Measurements from ENCODE around the gene COBL. TPM values are rescaled to one million over a fixed set of nuclear protein-coding genes. Genes with fewer than 3 reads are reported as not detected.

COBL gene
- total RNA-seq, 4 donors from 2014 or later, result 62.4 to 114 (median 72.2) TPM

DNA sequence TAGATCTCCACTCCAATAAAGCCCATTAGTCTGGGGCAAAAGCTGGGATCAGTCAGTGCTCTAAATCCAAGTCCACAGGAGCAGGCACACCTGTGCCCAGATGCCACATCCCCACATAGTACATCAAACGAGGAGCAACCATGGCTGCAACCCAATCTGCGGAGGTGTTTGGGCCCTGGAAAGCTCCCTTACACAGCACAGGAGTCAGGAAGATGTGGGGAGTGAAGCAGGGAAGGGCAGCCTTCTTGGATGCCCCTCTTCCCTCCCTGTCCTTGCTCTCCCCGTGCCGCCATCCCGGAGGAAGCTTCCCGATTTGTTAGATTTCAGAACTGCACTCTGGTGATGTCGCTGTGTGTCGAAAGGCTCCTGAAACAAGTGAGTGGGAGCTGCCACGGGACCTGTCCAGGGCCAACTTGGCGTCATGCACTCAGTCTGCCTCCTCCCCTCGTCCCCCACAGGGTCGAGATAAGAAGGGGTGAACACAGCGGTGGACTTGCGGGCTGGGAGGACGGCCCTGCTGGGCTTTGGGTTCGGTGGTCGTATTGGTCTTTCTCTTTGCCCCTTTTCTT is 303.3 kb downstream of the COBL start:
- H3K27me3 ChIP-seq, result no peaks in the 10 kb centered on the region
- no peaks in the 10 kb centered on the region for H3K36me3 ChIP-seq
- peaks cover 0 to 3% (median 0%) of the 10 kb centered on the region in 4 donors for H3K4me1 ChIP-seq
- H3K27ac ChIP-seq, result no peak overlapping the region
- DNase-seq, result no peak
- WGBS, 2 donors (ENCODE audit: low coverage in 1 of 2), result 80 to 92% methylated on average over 3 to 17 of the region's 17 CpGs
- no peak overlapping the region for H3K4me3 ChIP-seq
- in situ Hi-C loops (cut with MboI; ENCODE audit: low pct_ligation_motif_present in 1 of 4, low pct_unique_long_range_greater_than_20kb in 1 of 4, low sequenced_read_pairs in 3 of 4), result no loop called here
- intact Hi-C loops (cut with DNase I; ENCODE audit: low total_unique reads), result no loop called here
- H3K9me3 ChIP-seq, result no peaks in the 10 kb centered on the region
- TF ChIP-seq POLR2AphosphoS5 (IDR thresholded peaks at IDR 0.05) (no peak), POLR2A (IDR thresholded peaks at IDR 0.05) (no peak), EP300 (IDR thresholded peaks at IDR 0.05; ENCODE audit: low read depth) (no peak)
- TF ChIP-seq, protein P1, sequence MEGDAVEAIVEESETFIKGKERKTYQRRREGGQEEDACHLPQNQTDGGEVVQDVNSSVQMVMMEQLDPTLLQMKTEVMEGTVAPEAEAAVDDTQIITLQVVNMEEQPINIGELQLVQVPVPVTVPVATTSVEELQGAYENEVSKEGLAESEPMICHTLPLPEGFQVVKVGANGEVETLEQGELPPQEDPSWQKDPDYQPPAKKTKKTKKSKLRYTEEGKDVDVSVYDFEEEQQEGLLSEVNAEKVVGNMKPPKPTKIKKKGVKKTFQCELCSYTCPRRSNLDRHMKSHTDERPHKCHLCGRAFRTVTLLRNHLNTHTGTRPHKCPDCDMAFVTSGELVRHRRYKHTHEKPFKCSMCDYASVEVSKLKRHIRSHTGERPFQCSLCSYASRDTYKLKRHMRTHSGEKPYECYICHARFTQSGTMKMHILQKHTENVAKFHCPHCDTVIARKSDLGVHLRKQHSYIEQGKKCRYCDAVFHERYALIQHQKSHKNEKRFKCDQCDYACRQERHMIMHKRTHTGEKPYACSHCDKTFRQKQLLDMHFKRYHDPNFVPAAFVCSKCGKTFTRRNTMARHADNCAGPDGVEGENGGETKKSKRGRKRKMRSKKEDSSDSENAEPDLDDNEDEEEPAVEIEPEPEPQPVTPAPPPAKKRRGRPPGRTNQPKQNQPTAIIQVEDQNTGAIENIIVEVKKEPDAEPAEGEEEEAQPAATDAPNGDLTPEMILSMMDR (IDR thresholded peaks at IDR 0.05), result no peak

DNA sequence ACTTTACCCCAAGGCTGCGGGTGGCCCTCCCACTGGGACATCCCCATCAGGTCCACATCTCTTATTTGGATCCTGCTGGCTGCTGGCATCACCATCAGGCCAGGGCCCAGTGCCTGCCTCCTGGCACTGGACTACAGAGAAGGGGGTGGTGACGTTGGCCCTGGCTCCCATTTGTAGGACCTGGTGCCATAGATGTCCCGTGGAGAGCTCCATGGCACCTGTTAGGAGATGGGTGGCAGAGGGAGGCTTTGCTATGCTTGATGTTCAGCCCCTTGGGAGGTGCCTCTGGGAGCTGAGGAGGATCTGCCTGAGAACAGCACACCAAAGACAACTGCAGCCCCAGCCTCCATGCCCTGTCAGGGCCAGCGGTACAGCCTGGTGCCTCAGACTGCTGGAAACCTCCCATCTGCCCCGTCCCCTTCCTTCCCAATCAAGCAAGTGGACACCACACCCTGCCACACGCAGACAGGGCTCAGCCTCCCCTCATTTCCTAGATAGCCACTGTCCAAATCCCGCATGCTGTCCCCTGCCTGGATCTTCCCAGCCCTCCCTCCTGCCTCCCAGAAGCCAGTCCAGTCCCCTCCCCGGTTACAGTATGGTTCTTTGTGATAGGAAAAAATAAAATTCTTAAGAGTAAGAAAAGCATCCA is 303.9 kb downstream of the COBL start:
- DNase-seq, result no peak
- in situ Hi-C loops (cut with MboI; ENCODE audit: low pct_ligation_motif_present in 1 of 4, low pct_unique_long_range_greater_than_20kb in 1 of 4, low sequenced_read_pairs in 3 of 4) (no loop called here), intact Hi-C loops (cut with DNase I; ENCODE audit: low total_unique reads) (no loop called here)
- no peak for TF ChIP-seq POLR2A (IDR thresholded peaks at IDR 0.05)
- H3K4me1 ChIP-seq, result peaks cover 0 to 3% (median 0%) of the 10 kb centered on the region in 4 donors
- WGBS, 2 donors (ENCODE audit: low coverage in 1 of 2), result 67 to 74% methylated on average over 3 to 8 of the region's 8 CpGs
- no peak overlapping the region for H3K27ac ChIP-seq
- H3K9me3 ChIP-seq, result no peaks in the 10 kb centered on the region
- no peaks in the 10 kb centered on the region for H3K27me3 ChIP-seq
- no peaks in the 10 kb centered on the region for H3K36me3 ChIP-seq
- no peak overlapping the region for H3K4me3 ChIP-seq

DNA sequence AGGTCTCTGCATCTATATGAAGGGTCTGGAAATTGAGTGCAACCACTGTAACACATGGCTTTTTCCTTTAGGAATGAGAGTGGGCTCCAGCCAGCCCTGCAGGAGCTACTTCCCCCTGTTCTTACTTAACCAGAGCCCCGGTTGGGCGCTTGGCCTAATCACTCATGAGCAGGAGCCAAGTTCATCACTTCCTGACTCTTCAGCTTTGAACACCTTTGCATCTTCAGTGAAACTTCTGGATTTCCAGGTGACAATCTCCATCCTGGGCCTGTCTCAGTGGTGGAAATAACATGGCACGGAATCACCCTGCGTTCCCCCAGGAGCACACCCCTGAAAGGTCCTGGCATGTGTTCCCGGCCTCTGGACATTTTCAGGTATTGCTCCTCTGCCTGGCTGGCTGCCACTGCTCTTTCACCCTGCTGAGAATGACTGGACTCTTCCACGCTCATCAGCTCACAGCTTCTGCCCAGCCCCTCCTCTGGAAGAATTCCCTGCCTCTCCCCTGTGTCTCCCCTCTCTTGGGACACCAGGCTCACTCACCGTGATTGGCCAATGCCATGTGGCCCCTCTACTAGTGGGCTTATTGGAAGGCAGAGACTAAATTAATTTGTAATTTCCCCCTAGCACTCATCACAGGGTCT is 304.8 kb downstream of the COBL start:
- Histone ChIP-seq H3K4me1 (peaks cover 0 to 3% (median 0%) of the 10 kb centered on the region in 4 donors), H3K27me3 (no peaks in the 10 kb centered on the region), H3K4me3 (no peak overlapping the region), H3K27ac (no peak overlapping the region), H3K36me3 (no peaks in the 10 kb centered on the region), H3K9me3 (no peaks in the 10 kb centered on the region)
- intact Hi-C loops (cut with DNase I; ENCODE audit: low total_unique reads) (no loop called here), in situ Hi-C loops (cut with MboI; ENCODE audit: low pct_ligation_motif_present in 1 of 4, low pct_unique_long_range_greater_than_20kb in 1 of 4, low sequenced_read_pairs in 3 of 4) (no loop called here)
- no peak for DNase-seq
- WGBS, 2 donors (ENCODE audit: low coverage in 1 of 2), result 68% methylated on average over 7 of the region's 7 CpGs; no CpG with 5 or more reads in 1 of the 2 donors
- TF ChIP-seq POLR2AphosphoS5 (IDR thresholded peaks at IDR 0.05) (no peak), POLR2A (IDR thresholded peaks at IDR 0.05) (no peak), EP300 (IDR thresholded peaks at IDR 0.05; ENCODE audit: low read depth) (no peak)
- TF ChIP-seq, protein P1 (IDR thresholded peaks at IDR 0.05), result no peak

DNA sequence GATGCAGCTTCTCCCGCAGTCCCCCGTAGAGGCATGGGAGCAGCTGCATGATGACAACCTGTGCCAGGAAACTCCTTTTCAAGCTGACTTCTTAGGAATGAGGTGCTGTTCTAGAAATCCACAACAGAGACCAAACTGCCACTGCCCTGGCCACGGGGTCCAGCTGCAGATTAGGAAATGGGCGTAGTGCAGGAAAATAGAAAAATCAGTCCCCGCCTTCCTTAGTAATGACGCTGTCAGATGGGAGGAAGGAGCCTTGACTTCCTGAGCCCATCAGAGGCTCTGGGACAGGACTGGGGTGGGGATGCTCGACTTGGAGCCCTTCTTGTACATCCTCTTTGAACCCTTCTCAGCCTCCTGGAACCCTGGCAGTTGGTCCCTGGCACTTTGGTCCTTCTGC is 306.1 kb downstream of the COBL start:
- Histone ChIP-seq H3K9me3 (no peaks in the 10 kb centered on the region), H3K4me3 (no peak overlapping the region), H3K4me1 (peaks cover 0 to 3% (median 0%) of the 10 kb centered on the region in 4 donors), H3K27me3 (no peaks in the 10 kb centered on the region), H3K36me3 (no peaks in the 10 kb centered on the region), H3K27ac (no peak overlapping the region)
- intact Hi-C loops (cut with DNase I; ENCODE audit: low total_unique reads) (no loop called here), in situ Hi-C loops (cut with MboI; ENCODE audit: low pct_ligation_motif_present in 1 of 4, low pct_unique_long_range_greater_than_20kb in 1 of 4, low sequenced_read_pairs in 3 of 4) (no loop called here)
- WGBS, 2 donors (ENCODE audit: low coverage in 1 of 2), result 60 to 79% methylated on average over 3 to 7 of the region's 7 CpGs
- TF ChIP-seq POLR2A (IDR thresholded peaks at IDR 0.05), result no peak
- DNase-seq, result no peak

DNA sequence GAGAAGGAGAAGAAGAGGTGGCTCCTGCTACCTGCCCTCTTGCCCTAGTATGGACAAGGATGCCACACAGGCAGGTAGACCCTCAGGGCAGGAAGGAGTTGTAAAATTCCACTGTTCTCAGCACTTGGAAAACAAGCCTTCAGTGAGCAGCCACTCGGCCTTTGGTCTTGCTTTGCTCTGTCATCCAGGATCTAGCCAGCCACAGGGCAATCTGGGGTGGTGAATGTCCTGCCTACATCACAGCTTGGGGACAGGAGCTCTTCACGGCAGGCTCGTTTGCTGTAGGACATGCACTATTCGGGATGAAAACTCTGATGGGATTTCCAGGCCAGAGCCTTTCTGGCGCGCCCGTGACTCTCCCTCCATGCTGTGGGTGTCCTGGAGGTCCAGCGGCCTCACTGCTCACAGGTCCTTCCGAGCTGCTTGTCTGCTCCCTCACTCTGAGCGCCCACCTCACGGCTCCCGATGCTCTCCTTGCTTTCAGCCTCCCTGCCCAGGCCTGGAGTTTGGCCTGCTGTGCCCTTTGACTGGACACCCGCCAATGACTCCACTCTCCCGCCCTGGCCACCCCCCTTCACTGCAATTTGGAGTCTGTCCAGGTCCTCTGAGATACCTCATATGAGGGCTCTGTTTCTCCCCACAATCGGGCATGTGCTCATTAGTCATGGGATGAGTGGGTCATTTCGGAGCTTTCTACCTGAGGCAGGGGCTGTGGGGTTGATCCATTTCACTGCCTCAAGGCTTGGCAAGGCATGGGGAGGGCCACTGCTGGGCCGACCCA is 306.7 kb downstream of the COBL start:
- H3K36me3 ChIP-seq, result no peaks in the 10 kb centered on the region
- in situ Hi-C loops (cut with MboI; ENCODE audit: low pct_ligation_motif_present in 1 of 4, low pct_unique_long_range_greater_than_20kb in 1 of 4, low sequenced_read_pairs in 3 of 4) (no loop called here), intact Hi-C loops (cut with DNase I; ENCODE audit: low total_unique reads) (no loop called here)
- no peak for DNase-seq
- no peak overlapping the region for H3K27ac ChIP-seq
- H3K4me1 ChIP-seq, result peaks cover 0 to 3% (median 0%) of the 10 kb centered on the region in 4 donors
- no peak overlapping the region for H3K4me3 ChIP-seq
- H3K27me3 ChIP-seq, result no peaks in the 10 kb centered on the region
- no peak for TF ChIP-seq POLR2A (IDR thresholded peaks at IDR 0.05)
- TF ChIP-seq, protein P1 (IDR thresholded peaks at IDR 0.05), result no peak
- no peak for TF ChIP-seq EP300 (IDR thresholded peaks at IDR 0.05; ENCODE audit: low read depth)
- no peak for TF ChIP-seq POLR2AphosphoS5 (IDR thresholded peaks at IDR 0.05)
- H3K9me3 ChIP-seq, result no peaks in the 10 kb centered on the region
- WGBS, 2 donors (ENCODE audit: low coverage in 1 of 2), result 64% methylated on average over 16 of the region's 17 CpGs; no CpG with 5 or more reads in 1 of the 2 donors

Measured in transverse colon (tissue), 4 donors.